K562 (cell line): ENCODE measurements around the gene RHOB.

Experiments
- JUND ChIP-seq, 2 experiments: IDR thresholded peaks; 2 replicates in 1 of 2; 3 replicates in 1 of 2; pipeline ENCODE4 v1.6.1; 2011; ENCODE audit warnings: borderline replicate concordance in 2 of 2, low read depth in 2 of 2, low read length in 2 of 2, improper control_type of control experiment in 1 of 2, missing biosample characterization in 1 of 2, missing genetic modification characterization in 1 of 2, missing genetic modification reagents in 1 of 2
- SRSF1 ChIP-seq: fragments of 200-400 bp; formaldehyde crosslinking; IDR thresholded peaks from 2 replicates; pipeline ENCODE4 v1.6.1; 2017; ENCODE audit warnings: mild to moderate bottlenecking, low read depth, low read length, moderate library complexity
- ZNF121 ChIP-seq: sonication (generic); formaldehyde crosslinking; conservative IDR thresholded peaks from 2 replicates; pipeline ENCODE4 v1.8.0; 2022; ENCODE audit warnings: missing genetic modification reagents
- TF ChIP-seq, protein P1 (sequence below): fragments of 250-450 bp; sonication (Bioruptor Pico); IDR thresholded peaks from 2 replicates; pipeline ENCODE4 v1.8.0; 2021; ENCODE audit warnings: mild to moderate bottlenecking, moderate library complexity

DNA sequence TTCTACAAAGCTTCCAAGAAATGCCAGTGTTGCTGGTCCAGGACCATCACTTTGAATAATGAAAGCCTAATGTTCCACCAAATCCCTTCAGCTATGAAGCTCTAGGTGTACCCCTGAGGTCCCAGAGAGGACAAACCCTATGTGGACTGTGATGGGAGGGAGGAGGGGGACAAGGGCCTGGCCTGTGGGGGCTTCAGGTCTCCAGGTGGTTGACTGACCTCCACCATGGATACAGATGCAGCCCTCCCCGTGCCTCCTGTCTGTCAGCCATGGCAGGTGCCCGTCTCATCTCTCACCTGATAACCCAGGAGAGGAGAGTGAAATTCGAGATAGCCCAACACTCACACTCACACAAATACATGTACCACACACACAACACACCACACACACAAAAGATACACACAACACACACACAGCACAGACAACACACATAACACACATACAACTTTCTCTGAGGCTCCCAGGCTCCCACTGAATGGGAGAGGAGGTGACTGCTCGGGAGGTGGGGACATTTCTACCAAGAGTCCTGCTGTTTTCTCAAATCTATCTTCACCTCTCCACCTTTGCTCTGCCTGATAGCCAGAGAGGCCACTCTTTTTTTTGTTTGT, 12.8 kb upstream of the RHOB start:
- TF ChIP-seq SRSF1 (no peak), JUND (IDR thresholded peaks at IDR 0.05; ENCODE audit: borderline replicate concordance, low read depth, low read length) (no peak), JUND (tag; IDR thresholded peaks at IDR 0.05; ENCODE audit: borderline replicate concordance, low read depth, low read length) (no peak), ZNF121 (CRISPR knock-in tag) (no peak)
- TF ChIP-seq, protein P1, sequence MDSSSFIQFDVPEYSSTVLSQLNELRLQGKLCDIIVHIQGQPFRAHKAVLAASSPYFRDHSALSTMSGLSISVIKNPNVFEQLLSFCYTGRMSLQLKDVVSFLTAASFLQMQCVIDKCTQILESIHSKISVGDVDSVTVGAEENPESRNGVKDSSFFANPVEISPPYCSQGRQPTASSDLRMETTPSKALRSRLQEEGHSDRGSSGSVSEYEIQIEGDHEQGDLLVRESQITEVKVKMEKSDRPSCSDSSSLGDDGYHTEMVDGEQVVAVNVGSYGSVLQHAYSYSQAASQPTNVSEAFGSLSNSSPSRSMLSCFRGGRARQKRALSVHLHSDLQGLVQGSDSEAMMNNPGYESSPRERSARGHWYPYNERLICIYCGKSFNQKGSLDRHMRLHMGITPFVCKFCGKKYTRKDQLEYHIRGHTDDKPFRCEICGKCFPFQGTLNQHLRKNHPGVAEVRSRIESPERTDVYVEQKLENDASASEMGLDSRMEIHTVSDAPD = no peak
